Osteoblast (primary cell): ENCODE data around the gene ECEL1. TPM values are rescaled to one million over a fixed set of nuclear protein-coding genes. Genes with fewer than 3 reads are reported as not detected.
A peak's percentile ranks its signal among the peaks of the same experiment; 100 is the strongest.

ENCODE experiments used
- DNase-seq: peaks from one replicate; pipeline ENCODE4 v3.0.0; 2011; ENCODE audit warnings: low spot score, mixed read lengths; ENCODE audit not compliant: insufficient read length; ENCODE audit errors: missing footprints
- H2AFZ ChIP-seq: 2 replicates; pipeline ENCODE4 v1.6.0; 2011; ENCODE audit warnings: mild to moderate bottlenecking, low read length
- H3K27ac ChIP-seq: 2 replicates; pipeline ENCODE4 v1.5.1; 2011; ENCODE audit warnings: mild to moderate bottlenecking, low read depth, low read length, moderate library complexity
- H3K27me3 ChIP-seq: 2 replicates; pipeline ENCODE4 v1.6.0; 2012; ENCODE audit warnings: mild to moderate bottlenecking, control low read depth, inconsistent platforms, low read length, moderate library complexity; ENCODE audit not compliant: insufficient read depth
- H3K36me3 ChIP-seq: 2 replicates; pipeline ENCODE4 v1.5.1; 2011; ENCODE audit warnings: mild to moderate bottlenecking, low read length, control low read depth, moderate library complexity; ENCODE audit not compliant: insufficient read depth
- H3K4me1 ChIP-seq: 2 replicates; pipeline ENCODE4 v1.5.1; 2011; ENCODE audit warnings: mild to moderate bottlenecking, low read length, control low read depth, moderate library complexity; ENCODE audit not compliant: insufficient read depth
- H3K4me2 ChIP-seq: 2 replicates; pipeline ENCODE4 v1.6.0; 2011; ENCODE audit warnings: mild to moderate bottlenecking, low read length; ENCODE audit not compliant: insufficient read depth
- H3K4me3 ChIP-seq: fragments of 200-600 bp; sonication (generic); 3 replicates; pipeline ENCODE4 v1.5.1; 2012; ENCODE audit warnings: mild to moderate bottlenecking, low read length, inconsistent platforms; ENCODE audit not compliant: insufficient read depth
- H3K79me2 ChIP-seq: 2 replicates; pipeline ENCODE4 v1.6.0; 2012; ENCODE audit warnings: mild to moderate bottlenecking, low read length, control low read depth, inconsistent platforms; ENCODE audit not compliant: insufficient read depth
- H3K9me3 ChIP-seq: 2 replicates; pipeline ENCODE4 v1.5.1; 2011; ENCODE audit warnings: low read depth, low read length, control low read depth
- H4K20me1 ChIP-seq: 2 replicates; pipeline ENCODE4 v1.6.0; 2012; ENCODE audit warnings: mild to moderate bottlenecking, low read length, control low read depth; ENCODE audit not compliant: insufficient read depth
- total RNA-seq: library from RNA; depleted of rRNA; stranded (reverse); fragments of >200 nt; gene quantifications from 2 replicates; pipeline ENCODE4 v1.2.3, GENCODE V29; 2012
- TF ChIP-seq, protein P1 (sequence below): IDR thresholded peaks from 2 replicates; pipeline ENCODE4 v1.5.1; 2011; ENCODE audit warnings: mild to moderate bottlenecking, low read depth, low read length, moderate library complexity; ENCODE audit errors: extremely low read depth

Gene ECEL1
- total RNA-seq, 1 donor, result not detected

GRCh38 chr2:232505856-232506255 lies 18.2 kb upstream of the ECEL1 start:
- Histone ChIP-seq H3K9me3 (no peaks in the 10 kb centered on the region), H3K4me3 (no peak overlapping the region), H3K36me3 (no peaks in the 10 kb centered on the region), H3K27ac (no peak overlapping the region), H3K27me3 (peaks cover 32% of the 10 kb centered on the region), H3K4me1 (no peaks in the 10 kb centered on the region), H3K4me2 (no peak overlapping the region), H3K79me2 (no peaks in the 10 kb centered on the region), H2AFZ (no peak overlapping the region), H4K20me1 (no peaks in the 10 kb centered on the region)
- DNase-seq, result no peak
- TF ChIP-seq, protein P1, sequence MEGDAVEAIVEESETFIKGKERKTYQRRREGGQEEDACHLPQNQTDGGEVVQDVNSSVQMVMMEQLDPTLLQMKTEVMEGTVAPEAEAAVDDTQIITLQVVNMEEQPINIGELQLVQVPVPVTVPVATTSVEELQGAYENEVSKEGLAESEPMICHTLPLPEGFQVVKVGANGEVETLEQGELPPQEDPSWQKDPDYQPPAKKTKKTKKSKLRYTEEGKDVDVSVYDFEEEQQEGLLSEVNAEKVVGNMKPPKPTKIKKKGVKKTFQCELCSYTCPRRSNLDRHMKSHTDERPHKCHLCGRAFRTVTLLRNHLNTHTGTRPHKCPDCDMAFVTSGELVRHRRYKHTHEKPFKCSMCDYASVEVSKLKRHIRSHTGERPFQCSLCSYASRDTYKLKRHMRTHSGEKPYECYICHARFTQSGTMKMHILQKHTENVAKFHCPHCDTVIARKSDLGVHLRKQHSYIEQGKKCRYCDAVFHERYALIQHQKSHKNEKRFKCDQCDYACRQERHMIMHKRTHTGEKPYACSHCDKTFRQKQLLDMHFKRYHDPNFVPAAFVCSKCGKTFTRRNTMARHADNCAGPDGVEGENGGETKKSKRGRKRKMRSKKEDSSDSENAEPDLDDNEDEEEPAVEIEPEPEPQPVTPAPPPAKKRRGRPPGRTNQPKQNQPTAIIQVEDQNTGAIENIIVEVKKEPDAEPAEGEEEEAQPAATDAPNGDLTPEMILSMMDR, result no peak

- Histone ChIP-seq H4K20me1 (no peaks in the 10 kb centered on the region), H3K27me3 (peaks cover 32% of the 10 kb centered on the region), H3K4me1 (no peaks in the 10 kb centered on the region), H3K79me2 (no peaks in the 10 kb centered on the region), H3K4me2 (no peak overlapping the region), H2AFZ (no peak overlapping the region), H3K9me3 (no peaks in the 10 kb centered on the region), H3K27ac (no peak overlapping the region), H3K36me3 (no peaks in the 10 kb centered on the region), H3K4me3 (no peak overlapping the region)
- TF ChIP-seq, protein P1, result no peak
- no peak for DNase-seq
These were observed 16.8 kb upstream of the ECEL1 start for GRCh38 chr2:232504438-232504837.

GRCh38 chr2:232503809-232504323 lies 16.2 kb upstream of the ECEL1 start:
- no peaks in the 10 kb centered on the region for H3K36me3 ChIP-seq
- peaks cover 32% of the 10 kb centered on the region for H3K27me3 ChIP-seq
- H3K9me3 ChIP-seq, result no peaks in the 10 kb centered on the region
- H3K79me2 ChIP-seq, result no peaks in the 10 kb centered on the region
- no peaks in the 10 kb centered on the region for H3K4me1 ChIP-seq
- TF ChIP-seq, protein P1, result no peak
- no peak overlapping the region for H3K4me3 ChIP-seq
- H4K20me1 ChIP-seq, result no peaks in the 10 kb centered on the region
- no peak overlapping the region for H2AFZ ChIP-seq
- no peak overlapping the region for H3K4me2 ChIP-seq
- H3K27ac ChIP-seq, result no peak overlapping the region
- no peak for DNase-seq

DNA sequence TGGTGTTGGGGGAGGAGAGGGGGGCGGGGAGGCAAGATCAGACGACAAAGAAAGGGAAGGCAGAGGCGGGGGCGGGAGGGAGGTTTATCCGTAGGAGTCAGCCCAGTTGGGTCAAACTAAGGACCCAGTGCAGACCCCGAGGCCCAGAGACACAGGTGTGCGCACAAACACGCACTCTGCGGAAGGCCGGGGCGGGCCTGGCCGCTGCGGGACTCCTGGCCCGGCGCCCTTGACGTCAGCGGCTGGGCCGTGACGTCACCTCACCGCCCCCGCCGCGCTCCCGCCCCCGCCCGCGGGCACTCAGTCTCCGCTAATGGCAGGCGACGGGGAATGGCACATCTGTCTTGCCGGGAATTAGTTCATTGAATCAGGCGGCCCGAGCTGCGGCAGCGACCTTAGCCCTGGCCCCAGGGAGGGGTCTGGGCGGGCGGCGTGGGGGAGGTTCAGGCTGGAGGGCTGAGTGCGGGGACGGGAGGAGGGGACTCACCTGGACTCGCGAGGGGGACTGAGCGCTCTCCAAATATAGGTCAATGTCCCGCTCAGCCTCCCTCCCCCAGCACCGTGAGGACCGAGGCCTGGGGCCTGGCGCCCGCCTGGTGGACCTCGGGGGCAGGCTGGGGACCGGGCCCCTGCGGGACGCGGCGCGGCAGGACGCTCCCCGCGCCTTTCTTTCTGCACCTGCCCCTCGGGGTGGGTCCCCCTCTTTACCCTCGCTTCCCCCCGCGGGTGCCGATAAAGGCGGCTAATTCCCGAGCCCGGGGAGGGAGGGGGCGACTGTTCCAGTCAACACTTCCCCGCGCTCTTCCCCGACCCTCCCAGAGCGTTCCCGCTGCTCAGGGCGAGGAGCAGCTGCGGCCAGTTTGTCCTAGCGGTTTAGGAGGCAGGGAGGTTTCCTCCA lies 15.5 kb upstream of the ECEL1 start:
- no peaks in the 10 kb centered on the region for H3K36me3 ChIP-seq
- H4K20me1 ChIP-seq, result no peaks in the 10 kb centered on the region
- H3K9me3 ChIP-seq, result no peaks in the 10 kb centered on the region
- H3K27ac ChIP-seq, result no peak overlapping the region
- TF ChIP-seq, protein P1, result no peak
- H3K4me1 ChIP-seq, result no peaks in the 10 kb centered on the region
- peak overlapping the region; percentile 10 for H3K4me3 ChIP-seq
- H2AFZ ChIP-seq, result no peak overlapping the region
- peaks cover 32% of the 10 kb centered on the region for H3K27me3 ChIP-seq
- DNase-seq, result no peak
- no peak overlapping the region for H3K4me2 ChIP-seq
- no peaks in the 10 kb centered on the region for H3K79me2 ChIP-seq
